ENCODE results near the gene ELMO1.

ELMO1 gene

DNA sequence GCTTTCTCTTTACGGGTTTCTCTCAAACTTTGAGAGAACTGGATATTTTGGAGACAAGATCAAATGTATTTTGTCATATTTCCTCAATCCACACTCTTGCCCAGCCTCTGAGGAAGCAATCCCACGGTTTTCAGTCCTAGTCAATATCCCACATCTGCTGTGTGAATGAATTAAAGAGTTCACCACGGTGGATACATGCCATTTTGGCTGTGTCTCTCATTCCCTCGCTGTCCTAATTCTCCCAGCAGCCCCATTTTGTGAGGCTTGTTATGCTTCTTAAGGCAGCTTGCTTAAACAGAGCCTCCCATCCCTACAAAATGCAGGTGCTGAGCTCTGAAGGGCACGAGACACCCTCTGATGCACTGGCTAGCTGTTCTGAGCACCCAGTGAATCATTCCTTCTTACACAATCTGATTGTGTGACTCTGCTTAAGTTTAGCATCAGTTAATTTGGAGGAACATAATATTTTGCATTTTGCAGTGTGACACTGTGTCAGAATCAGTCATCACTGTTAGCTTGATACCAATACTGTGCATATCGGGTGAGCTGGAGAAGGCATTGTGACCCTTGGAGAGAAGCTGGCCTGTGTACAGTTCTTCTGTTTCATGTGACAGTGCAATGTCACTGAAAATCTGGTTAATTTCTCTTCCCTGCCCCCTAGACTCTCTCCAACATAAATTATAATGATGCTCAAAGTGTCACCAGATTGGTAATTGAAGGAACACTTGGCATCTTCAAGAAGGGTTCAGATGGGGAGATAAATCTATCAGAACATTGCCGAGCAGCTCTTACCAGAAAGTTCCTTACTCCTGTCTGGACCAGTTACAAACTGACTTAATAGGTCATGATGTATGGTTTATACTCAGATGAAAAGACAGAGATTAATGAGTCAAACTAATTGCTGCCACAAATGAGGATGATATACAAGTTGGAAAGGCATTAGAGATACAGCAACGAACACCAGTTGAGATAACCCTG lies 620.6 kb downstream of the ELMO1 start:
- no peak for DNase-seq (ENCODE audit: low spot score)

DNA sequence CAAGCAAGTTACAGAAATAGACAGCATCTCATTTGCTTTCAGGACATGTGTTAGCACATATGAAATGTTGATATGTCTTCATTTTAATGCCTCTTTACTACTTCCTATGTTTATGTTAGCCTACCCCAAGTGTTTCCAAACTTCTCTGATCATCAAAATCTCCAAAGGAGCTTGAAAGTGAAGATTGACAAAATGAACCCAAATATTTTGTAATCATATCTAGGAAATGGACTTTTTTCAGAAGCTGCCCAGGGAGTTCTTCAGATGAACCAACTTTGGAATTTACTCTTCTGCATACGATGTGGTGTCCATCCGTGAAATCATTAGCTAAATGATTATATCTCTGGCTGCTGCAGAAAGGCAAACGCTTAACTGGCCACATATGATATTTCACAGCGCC lies 623.2 kb downstream of the ELMO1 start:
- no peak for DNase-seq (ENCODE audit: low spot score)

DNA sequence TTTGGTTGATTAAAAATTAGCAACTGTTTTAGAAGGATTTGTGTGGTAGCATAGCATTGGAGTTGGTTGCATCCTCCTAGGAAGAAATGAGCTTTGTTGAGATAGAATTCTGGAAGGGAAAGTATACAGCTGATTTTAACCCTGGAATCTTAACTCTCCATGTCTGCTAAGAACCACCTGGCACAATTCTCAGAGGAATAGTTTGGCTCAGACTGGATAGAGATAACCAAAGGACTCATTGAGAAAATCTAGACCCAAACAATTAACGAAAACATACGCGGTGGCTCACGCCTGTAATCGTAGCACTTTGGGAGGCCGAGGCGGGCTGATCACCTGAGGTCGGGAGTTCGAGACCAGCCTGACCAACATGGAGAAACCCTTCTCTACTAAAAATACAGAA lies 625.3 kb downstream of the ELMO1 start:
- no peak for DNase-seq (ENCODE audit: low spot score)

DNA sequence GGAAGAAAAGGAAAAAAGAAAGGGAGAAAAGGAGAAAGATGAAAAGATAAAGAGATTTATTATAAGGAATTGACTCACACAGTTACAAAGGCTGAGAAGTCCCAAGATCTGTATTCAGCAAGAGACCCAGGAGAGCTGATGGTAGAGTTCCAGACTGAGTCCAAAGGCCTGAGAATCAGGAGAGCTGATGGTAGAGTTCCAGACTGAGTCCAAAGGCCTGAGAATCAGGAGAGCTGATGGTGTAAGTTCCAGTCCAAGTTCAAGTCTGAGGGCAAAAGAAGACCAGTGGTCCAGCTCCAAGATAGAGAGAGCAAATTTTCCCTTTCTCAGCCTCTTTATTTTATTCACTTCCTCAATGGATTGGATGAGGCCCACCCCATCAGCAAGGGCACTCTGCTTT lies 627.0 kb downstream of the ELMO1 start:
- no peak for DNase-seq (ENCODE audit: low spot score)

DNA sequence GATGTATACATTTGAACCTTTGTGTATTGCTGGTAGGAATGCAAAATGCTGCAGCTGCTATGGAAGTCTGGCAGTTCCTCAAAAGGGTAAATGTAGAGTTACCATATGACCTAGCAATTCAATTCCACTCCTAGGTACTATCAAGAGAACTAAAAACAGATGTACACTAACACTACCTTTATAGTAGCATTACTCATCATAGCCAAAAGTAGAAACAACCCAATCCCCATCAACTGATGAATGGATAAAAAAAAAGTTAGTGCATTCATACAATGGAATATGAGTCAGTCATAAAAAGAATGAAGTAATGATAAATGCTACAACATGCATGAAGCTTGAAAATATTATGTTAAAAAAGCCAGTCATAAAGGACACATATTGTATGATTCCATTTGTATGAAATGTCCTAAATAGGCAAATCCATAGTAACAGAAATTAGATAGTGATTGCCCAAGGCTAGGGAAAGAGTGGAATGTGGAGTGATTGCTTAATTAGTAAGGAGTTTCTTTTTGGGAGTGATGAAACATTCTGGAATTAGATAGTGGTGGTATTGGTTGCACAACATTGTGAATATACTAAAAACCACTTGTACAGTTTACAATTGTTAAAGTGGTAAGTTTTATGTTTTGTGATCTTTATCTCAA lies 628.0 kb downstream of the ELMO1 start:
- no peak for DNase-seq (ENCODE audit: low spot score)

DNA sequence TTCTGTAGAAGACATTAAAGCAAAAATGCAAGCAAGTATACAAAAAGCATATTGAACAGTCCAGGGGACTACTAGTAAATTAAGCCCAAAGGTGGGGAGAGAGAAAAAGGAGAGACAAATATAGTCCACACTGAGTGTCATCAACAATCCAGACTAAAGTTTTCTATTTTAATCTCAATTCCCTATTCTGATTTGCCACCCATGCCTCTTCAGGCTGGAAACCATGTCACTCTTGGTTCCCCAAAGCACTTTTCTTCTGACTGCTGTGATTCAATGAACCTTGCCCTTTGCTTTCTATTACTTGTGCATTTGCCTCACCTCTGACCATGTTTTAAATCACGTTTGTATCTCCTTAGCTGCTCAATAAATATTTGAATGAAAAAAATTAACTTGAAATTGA lies 629.0 kb downstream of the ELMO1 start:
- no peak for DNase-seq (ENCODE audit: low spot score)

DNA sequence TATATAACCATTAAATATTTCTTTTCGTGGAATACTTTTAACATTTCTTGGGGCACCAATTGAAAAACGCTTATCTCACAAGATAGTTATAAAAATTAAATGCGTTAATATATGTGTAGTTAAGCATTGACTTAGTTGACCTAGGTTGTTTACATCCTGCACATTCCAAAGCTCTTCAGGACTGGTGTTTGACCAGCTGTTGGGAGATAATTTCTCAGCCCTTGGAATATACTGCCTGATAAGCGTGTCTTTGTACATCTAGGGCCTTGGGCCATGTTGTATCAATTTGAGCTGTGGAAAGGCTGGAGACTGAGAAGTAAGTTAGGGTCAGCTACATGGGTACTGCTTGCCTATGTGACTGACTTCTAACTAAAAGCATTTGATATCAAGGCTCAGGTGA lies 634.4 kb downstream of the ELMO1 start:
- no peak for DNase-seq (ENCODE audit: low spot score)

DNA sequence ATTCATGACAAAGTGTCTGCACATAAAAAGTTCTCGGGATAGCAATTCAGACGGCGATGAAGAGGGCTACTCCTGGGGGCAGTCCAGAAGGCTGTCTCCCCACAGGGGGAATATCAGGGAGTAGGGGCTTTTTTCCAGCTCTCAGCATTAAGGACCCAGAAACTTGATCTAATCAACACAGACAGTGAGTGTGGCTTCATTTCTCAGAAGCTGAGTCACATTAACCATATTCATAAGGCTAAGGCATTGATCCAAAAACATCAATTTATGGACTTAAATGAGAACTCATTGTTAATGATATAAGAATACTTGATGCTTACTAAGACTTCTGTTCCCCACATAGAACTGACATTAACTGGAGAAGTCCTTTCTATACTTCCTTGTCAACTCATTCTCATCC lies 636.9 kb downstream of the ELMO1 start:
- DNase-seq (ENCODE audit: low spot score) = no peak

DNA sequence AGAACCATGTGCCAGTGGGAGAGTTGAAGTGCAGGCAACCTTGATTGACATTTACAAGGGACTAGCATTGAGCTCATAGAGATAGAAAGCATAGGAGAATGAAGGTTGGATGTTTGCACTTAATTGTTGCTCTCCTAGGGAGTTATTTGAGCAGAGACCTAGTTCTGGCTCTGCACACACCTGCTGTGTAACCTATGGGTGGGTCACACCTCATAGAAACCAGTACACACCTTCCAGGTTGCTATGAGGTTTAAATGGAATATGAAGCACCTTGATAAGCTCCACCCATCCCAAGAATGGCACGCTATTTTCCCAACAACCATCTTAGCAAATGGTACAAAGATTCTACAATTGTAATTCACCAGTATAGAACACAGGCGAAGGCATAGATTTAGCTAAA lies 638.2 kb downstream of the ELMO1 start:
- DNase-seq (ENCODE audit: low spot score) = no peak

DNA sequence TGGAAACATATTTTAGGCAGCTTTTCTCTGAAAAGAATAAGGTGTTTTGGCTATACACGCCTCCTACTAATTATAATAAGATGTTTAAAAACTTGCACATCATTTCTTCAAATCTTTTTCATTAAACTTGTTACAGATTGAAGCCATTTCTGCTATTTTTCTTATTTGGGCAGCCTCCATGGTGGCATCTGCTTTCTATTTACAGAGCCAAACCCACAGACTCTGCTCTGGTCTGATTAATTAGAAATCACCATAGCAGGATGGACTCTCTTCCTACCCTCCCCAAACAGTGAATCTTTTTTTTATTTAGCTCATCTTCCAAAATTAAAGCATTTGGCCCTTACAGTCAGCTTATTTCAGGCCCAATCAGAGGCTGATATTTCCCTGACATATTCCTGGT lies 638.6 kb downstream of the ELMO1 start:
- no peak for DNase-seq (ENCODE audit: low spot score)

DNA sequence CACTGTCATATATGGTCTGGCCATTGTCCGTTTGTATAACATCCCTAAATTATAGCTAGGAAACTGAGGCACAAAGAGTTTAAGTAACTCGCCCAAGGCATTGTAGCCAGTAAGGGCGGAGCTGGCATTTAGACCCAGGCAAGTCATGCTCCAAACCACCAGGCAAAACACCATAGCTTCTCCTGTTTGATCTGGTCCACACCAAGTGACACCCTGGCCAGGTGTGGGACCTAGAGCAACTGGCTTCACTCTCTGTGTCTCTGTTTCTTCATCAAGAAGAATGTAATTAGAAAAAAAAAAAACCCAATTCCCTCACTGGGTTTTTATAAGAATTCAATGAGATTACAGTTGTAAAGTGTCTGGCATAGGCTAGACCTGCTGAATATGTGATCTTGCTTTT lies 639.2 kb downstream of the ELMO1 start:
- DNase-seq (ENCODE audit: low spot score) = no peak

DNA sequence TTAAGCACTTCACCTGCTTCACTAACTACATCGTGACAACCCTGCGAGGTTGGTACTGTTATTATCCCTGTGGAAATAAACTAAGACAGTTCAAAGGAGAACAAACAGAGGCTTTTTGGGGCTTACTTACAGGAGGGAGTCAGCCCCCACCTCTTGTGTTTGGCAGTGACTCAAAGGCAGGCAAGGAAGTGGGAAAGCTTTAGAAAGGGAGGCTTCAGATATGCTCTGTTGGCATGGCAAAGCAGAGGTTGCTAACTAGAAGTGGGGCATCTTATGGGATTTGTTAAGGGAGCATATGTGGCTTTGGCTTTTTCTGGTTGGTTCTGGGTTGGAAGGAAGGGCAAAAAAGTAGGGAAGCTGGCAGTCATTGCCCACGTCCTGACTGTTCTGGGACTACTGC lies 639.6 kb downstream of the ELMO1 start:
- DNase-seq (ENCODE audit: low spot score) = no peak

DNA sequence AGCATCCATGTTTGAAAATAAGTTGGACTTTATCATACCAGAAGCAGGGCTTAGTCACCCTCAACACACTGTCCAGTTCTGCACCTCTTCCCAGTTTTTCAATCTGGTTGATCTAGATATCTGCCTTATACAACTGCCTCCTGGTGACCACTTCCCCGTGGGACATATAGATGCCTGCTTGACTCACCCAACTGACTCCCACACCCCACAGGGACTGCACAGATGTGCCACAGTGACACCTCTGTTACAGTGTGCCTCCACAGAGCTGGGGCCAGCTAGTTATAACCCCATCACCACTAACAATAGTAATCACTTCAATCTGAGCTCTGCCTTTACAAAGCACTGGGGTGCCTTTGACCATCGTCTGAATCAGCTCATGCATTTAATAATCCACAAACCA lies 641.8 kb downstream of the ELMO1 start:
- no peak for DNase-seq (ENCODE audit: low spot score)
